H1 (cell line): Measurements from ENCODE around the gene OTOGL. TPM values are rescaled to one million over a fixed set of nuclear protein-coding genes. Genes with fewer than 3 reads are reported as not detected.
A peak's percentile ranks its signal among the peaks of the same experiment; 100 is the strongest.
"Not testable (repeated sequence)": the region's sequence is repeated elsewhere in the genome, so short reads cannot be mapped to it uniquely, and the experiment has no call there.

ENCODE experiments used
- CTCF ChIA-PET: fragments of 300-600 bp; sonication (Branson Sonifier 250); formaldehyde crosslinking; loops from one replicate; lab custom pipeline; 2021; ENCODE audit not compliant: partially characterized antibody; lab: Charles Lee
- POLR2A ChIA-PET: fragments of 300-600 bp; sonication (Branson Sonifier 250); formaldehyde crosslinking; loops from one replicate; lab custom pipeline; 2021; ENCODE audit warnings: inconsistent platforms; ENCODE audit not compliant: partially characterized antibody; lab: Charles Lee
- DNase-seq, 2 experiments: peaks; one replicate each; pipeline versions ENCODE4 v3.0.0 to v3.0.0-alpha.2; 2010 to 2022; ENCODE audit warnings: low spot score in 2 of 2, low read depth in 1 of 2, mixed read lengths in 1 of 2
- FAIRE-seq: peaks from 2 replicates; lab custom pipeline; 2011; peaks lifted over from hg19 to GRCh38; lab: Jason Lieb, UNC
- H2AFZ ChIP-seq: 2 replicates; pipeline ENCODE4 v1.8.1; 2012; ENCODE audit warnings: low read length, inconsistent platforms
- H2AK5ac ChIP-seq: 2 replicates; pipeline ENCODE4 v1.6.1; 2013; ENCODE audit warnings: low read depth, low read length
- H2BK120ac ChIP-seq: replicated peaks from 2 replicates; pipeline ENCODE3; 2013; ENCODE audit warnings: low read depth, low read length, inconsistent platforms
- H2BK12ac ChIP-seq: 2 replicates; pipeline ENCODE4 v1.6.1; 2013; ENCODE audit warnings: low read depth, low read length
- H2BK15ac ChIP-seq: 2 replicates; pipeline ENCODE4 v1.6.1; 2013; ENCODE audit warnings: low read length
- H2BK20ac ChIP-seq: 2 replicates; pipeline ENCODE4 v1.6.1; 2013; ENCODE audit warnings: low read length
- H2BK5ac ChIP-seq: 2 replicates; pipeline ENCODE4 v1.6.1; 2013; ENCODE audit warnings: low read depth, low read length
- H3K14ac ChIP-seq: 2 replicates; pipeline ENCODE4 v1.6.1; 2013; ENCODE audit warnings: inconsistent platforms; ENCODE audit not compliant: insufficient read length
- H3K18ac ChIP-seq: 2 replicates; pipeline ENCODE4 v1.6.1; 2013; ENCODE audit warnings: low read length; ENCODE audit errors: extremely low read depth
- H3K23ac ChIP-seq: 2 replicates; pipeline ENCODE4 v1.6.1; 2013; ENCODE audit warnings: inconsistent platforms; ENCODE audit not compliant: insufficient read length
- H3K23me2 ChIP-seq: 2 replicates; pipeline ENCODE4 v1.6.1; 2013; ENCODE audit warnings: low read depth, low read length
- H3K27ac ChIP-seq: 2 replicates; pipeline ENCODE4 v1.6.1; 2011; ENCODE audit warnings: low read depth, low read length, inconsistent platforms
- H3K27me3 ChIP-seq, 4 experiments: replicated peaks in 1 of 4; 1 replicate in 1 of 4; 2 replicates in 3 of 4; pipeline versions ENCODE4 v1.6.1 to v1.8.1; 2011 to 2013; ENCODE audit warnings: low read length in 3 of 4, mild to moderate bottlenecking in 3 of 4, inconsistent platforms in 2 of 4, mixed read lengths in 2 of 4, moderate library complexity in 1 of 4; ENCODE audit not compliant: control insufficient read depth in 3 of 4, insufficient read depth in 3 of 4; ENCODE audit errors: extremely low read depth in 1 of 4
- H3K36me3 ChIP-seq, 4 experiments: 2 replicates each; pipeline versions ENCODE4 v1.6.1 to v1.8.1; 2011 to 2013; ENCODE audit warnings: mild to moderate bottlenecking in 4 of 4, low read length in 3 of 4, moderate library complexity in 2 of 4, control low read depth in 1 of 4, inconsistent platforms in 1 of 4; ENCODE audit not compliant: insufficient read depth in 4 of 4, control insufficient read depth in 2 of 4
- H3K4ac ChIP-seq: replicated peaks from 2 replicates; pipeline ENCODE3; 2013; ENCODE audit warnings: low read length, low read depth, mixed read lengths, inconsistent platforms; ENCODE audit not compliant: insufficient read length
- H3K4me1 ChIP-seq, 4 experiments: replicated peaks in 1 of 4; 1 replicate in 1 of 4; 2 replicates in 3 of 4; pipeline versions ENCODE4 v1.6.1 to v1.8.1; 2011 to 2013; ENCODE audit warnings: low read length in 3 of 4, inconsistent platforms in 2 of 4, mixed read lengths in 1 of 4; ENCODE audit not compliant: insufficient read depth in 4 of 4, control insufficient read depth in 3 of 4
- H3K4me2 ChIP-seq, 2 experiments: 2 replicates each; pipeline versions ENCODE4 v1.6.1 to v1.8.1; 2011 to 2013; ENCODE audit warnings: low read depth in 2 of 2, low read length in 2 of 2, control low read depth in 1 of 2, inconsistent platforms in 1 of 2, mild to moderate bottlenecking in 1 of 2; ENCODE audit not compliant: insufficient read depth in 1 of 2
- H3K4me3 ChIP-seq, 4 experiments: fragments of 200-600, 300-600 bp in 1 of 4; sonication (generic), shearing (Covaris generic), sonication (Bioruptor Twin) in 1 of 4; 2 replicates each; pipeline versions ENCODE4 v1.5.1 to v1.8.1; 2011 to 2016; ENCODE audit warnings: low read length in 4 of 4, low read depth in 3 of 4, control low read depth in 2 of 4, inconsistent platforms in 2 of 4, mild to moderate bottlenecking in 2 of 4, mixed read lengths in 1 of 4, moderate library complexity in 1 of 4; ENCODE audit not compliant: insufficient read depth in 2 of 4; ENCODE audit errors: extremely low read depth in 1 of 4
- H3K56ac ChIP-seq: replicated peaks from 2 replicates; pipeline ENCODE3; 2013; ENCODE audit warnings: low read depth, mild to moderate bottlenecking, mixed read lengths, low read length, inconsistent platforms; ENCODE audit not compliant: insufficient read length
- H3K79me1 ChIP-seq: 2 replicates; pipeline ENCODE4 v1.6.1; 2013; ENCODE audit warnings: low read depth, low read length, control low read depth
- H3K79me2 ChIP-seq, 2 experiments: 2 replicates each; pipeline versions ENCODE4 v1.6.1 to v1.8.1; 2012 to 2013; ENCODE audit warnings: low read length in 2 of 2, mild to moderate bottlenecking in 2 of 2, inconsistent platforms in 1 of 2; ENCODE audit not compliant: insufficient read depth in 2 of 2, control insufficient read depth in 1 of 2
- H3K9ac ChIP-seq, 4 experiments: replicated peaks in 1 of 4; 1 replicate in 1 of 4; 2 replicates in 3 of 4; pipeline versions ENCODE4 v1.6.1 to v1.8.1; 2011 to 2013; ENCODE audit warnings: low read depth in 3 of 4, low read length in 3 of 4, control low read depth in 2 of 4, mild to moderate bottlenecking in 2 of 4, moderate library complexity in 2 of 4, inconsistent platforms in 1 of 4; ENCODE audit errors: extremely low read depth in 1 of 4
- H3K9me3 ChIP-seq, 2 experiments: 2 replicates each; pipeline versions ENCODE4 v1.6.1 to v1.8.1; 2012 to 2013; ENCODE audit warnings: mild to moderate bottlenecking in 2 of 2, moderate library complexity in 2 of 2, control low read depth in 1 of 2, inconsistent platforms in 1 of 2, low read depth in 1 of 2, low read length in 1 of 2, mixed read lengths in 1 of 2; ENCODE audit not compliant: insufficient read depth in 2 of 2
- H4K20me1 ChIP-seq, 2 experiments: replicated peaks in 1 of 2; 2 replicates each; pipeline versions ENCODE3 to v1.8.1; 2011 to 2013; ENCODE audit warnings: inconsistent platforms in 2 of 2, low read length in 2 of 2, mild to moderate bottlenecking in 1 of 2; ENCODE audit not compliant: insufficient read depth in 2 of 2, control insufficient read depth in 1 of 2
- H4K5ac ChIP-seq: 2 replicates; pipeline ENCODE4 v1.6.1; 2013; ENCODE audit warnings: low read length, low read depth, mixed read lengths, inconsistent platforms; ENCODE audit not compliant: insufficient read length
- H4K8ac ChIP-seq: 2 replicates; pipeline ENCODE4 v1.8.0; 2013; ENCODE audit warnings: mild to moderate bottlenecking, moderate library complexity, low read length, inconsistent platforms; ENCODE audit not compliant: insufficient read depth; ENCODE audit errors: extremely low read depth
- H4K91ac ChIP-seq: replicated peaks from 2 replicates; pipeline ENCODE3; 2013; ENCODE audit warnings: low read length, mixed read lengths, inconsistent platforms; ENCODE audit not compliant: insufficient read length
- ASH2L ChIP-seq: fragments of 200-600, 300-600 bp; sonication (generic); IDR thresholded peaks from one replicate; pipeline ENCODE4 v1.7.1; 2017; ENCODE audit warnings: low read length
- RBBP5 ChIP-seq: IDR thresholded peaks from 2 replicates; pipeline ENCODE4 v1.7.1; 2012; ENCODE audit warnings: low read depth, mild to moderate bottlenecking, inconsistent platforms, low read length, moderate library complexity, borderline replicate concordance
- YY1 ChIP-seq: IDR thresholded peaks from 2 replicates; pipeline ENCODE4 v1.6.1; 2011; ENCODE audit warnings: low read depth, mild to moderate bottlenecking, low read length
- WGBS, 2 experiments: shearing (Covaris generic) in 1 of 2; methylation state at CpG; one replicate each; pipeline versions ENCODE4 v1.1.6 to v1.1.7; 2013 to 2015; ENCODE audit warnings: low lambda C conversion rate in 2 of 2, mixed read lengths in 2 of 2, inconsistent platforms in 1 of 2, low coverage in 1 of 2, missing lambda C conversion rate in 1 of 2; ENCODE audit not compliant: insufficient replicate concordance in 2 of 2, insufficient coverage in 1 of 2, insufficient read length in 1 of 2; ENCODE audit errors: extremely low coverage in 1 of 2, missing lambda C conversion rate in 1 of 2; 5-methylcytosine and 5-hydroxymethylcytosine counted together
- polyA plus RNA-seq, 7 experiments: library from polyadenylated mRNA; depleted of rRNA in 3 of 7; stranded (reverse) in 5 of 7; unstranded in 2 of 7; fragments of >200 nt in 5 of 7; fragments of 200-250 nt in 2 of 7; gene quantifications; 1 replicate in 5 of 7; 2 replicates in 1 of 7; 4 replicates in 1 of 7; pipeline versions ENCODE4 v1.2.1 to v1.2.3, GENCODE V29; 2011 to 2013; ENCODE audit warnings: missing spikeins in 2 of 7, mixed read lengths in 2 of 7
- total RNA-seq: library from RNA; stranded (reverse); fragmentation: NEBNext Ultra II Directional; extraction: Animal tissue kit (Norgen Biotek cat#: 25700); gene quantifications from 2 replicates; pipeline ENCODE4 v1.2.1, GENCODE V29; 2021

OTOGL gene
- total and polyA plus RNA-seq, 2 of the 8 experiments (the other 6 are each of a cell fraction or from before 2014, with no cell fraction given), result 0.12 to 0.17 TPM

GRCh38 chr12:80249581-80249980 lies 150.2 kb downstream of the OTOGL start:
- H3K79me2 ChIP-seq, FAIRE-seq, CTCF ChIA-PET, H3K56ac ChIP-seq, H3K79me1 ChIP-seq, H3K18ac ChIP-seq, H4K20me1 ChIP-seq, H2AK5ac ChIP-seq, H3K23ac ChIP-seq, POLR2A ChIA-PET, H3K4me1 ChIP-seq, H2BK15ac ChIP-seq, H3K4ac ChIP-seq, H2BK120ac ChIP-seq, H2BK20ac ChIP-seq, H2BK12ac ChIP-seq: not testable (repeated sequence)
- H2AFZ ChIP-seq, result peak overlapping the region; percentile 99
- H2BK5ac ChIP-seq, result 0 out of 2 replicates have a peak overlapping the region, but pooled peaks have one; percentile 68
- H4K8ac ChIP-seq, result peak overlapping the region; percentile 85; the same call in 1 of the 2 replicates
- H3K4me2 ChIP-seq, result peak overlapping the region; percentile 42 to 69
- WGBS, 2 experiments, result 47% methylated on average over 17 of the region's 20 CpGs; no CpG with 5 or more reads in 1 of the 2 experiments
- peak overlapping the region in 2 of 4 experiments; percentile 37 to 64; a peak in 2 of 7 replicates for H3K9ac ChIP-seq
- H4K5ac ChIP-seq, result peak overlapping the region; percentile 86
- peak; percentile 50; the same call in 1 of the 2 replicates for TF ChIP-seq RBBP5
- peak; percentile 51 for TF ChIP-seq ASH2L
- TF ChIP-seq YY1, result peak; percentile 27; the same call in 1 of the 2 replicates
- TF ChIP-seq, all 59 proteins: peak for 3; not testable (repeated sequence) for 56
- H3K27me3 ChIP-seq, H3K27ac ChIP-seq, H3K14ac ChIP-seq, H4K91ac ChIP-seq, H3K23me2 ChIP-seq, H3K9me3 ChIP-seq, H3K36me3 ChIP-seq: not testable (repeated sequence)
- H3K4me3 ChIP-seq, result peak overlapping the region; percentile 10 to 49 (median 32); a peak in 4 of 8 replicates
- peak in 1 of 2 experiments; percentile 62 for DNase-seq
